Measurements from ENCODE around the gene LCN9. TPM values are rescaled to one million over a fixed set of nuclear protein-coding genes. Genes with fewer than 3 reads are reported as not detected.
"Not testable (repeated sequence)": the region's sequence is repeated elsewhere in the genome, so short reads cannot be mapped to it uniquely, and the experiment has no call there.

LCN9 gene
- total RNA-seq, 6 experiments from 2014 or later, result not detected

DNA sequence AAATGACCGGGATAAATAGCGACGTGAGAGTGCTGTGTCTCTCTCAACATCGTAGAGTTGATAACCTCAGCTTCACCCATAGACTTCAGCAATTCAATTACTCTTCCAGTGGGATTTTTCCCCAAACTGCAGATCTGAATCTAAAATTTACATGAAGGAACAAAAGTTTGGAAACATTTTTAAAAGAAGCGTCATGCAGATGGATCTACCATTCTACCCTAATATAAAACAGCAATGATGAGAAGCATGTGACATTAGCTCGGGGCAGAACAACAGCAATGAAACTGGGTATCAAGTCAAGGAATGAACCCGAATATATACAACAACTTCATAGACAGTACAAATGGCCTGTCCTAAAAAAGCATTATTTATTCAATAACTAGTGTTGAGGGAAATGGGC, 42.6 kb upstream of the LCN9 start:
- TF ChIP-seq, protein P1, sequence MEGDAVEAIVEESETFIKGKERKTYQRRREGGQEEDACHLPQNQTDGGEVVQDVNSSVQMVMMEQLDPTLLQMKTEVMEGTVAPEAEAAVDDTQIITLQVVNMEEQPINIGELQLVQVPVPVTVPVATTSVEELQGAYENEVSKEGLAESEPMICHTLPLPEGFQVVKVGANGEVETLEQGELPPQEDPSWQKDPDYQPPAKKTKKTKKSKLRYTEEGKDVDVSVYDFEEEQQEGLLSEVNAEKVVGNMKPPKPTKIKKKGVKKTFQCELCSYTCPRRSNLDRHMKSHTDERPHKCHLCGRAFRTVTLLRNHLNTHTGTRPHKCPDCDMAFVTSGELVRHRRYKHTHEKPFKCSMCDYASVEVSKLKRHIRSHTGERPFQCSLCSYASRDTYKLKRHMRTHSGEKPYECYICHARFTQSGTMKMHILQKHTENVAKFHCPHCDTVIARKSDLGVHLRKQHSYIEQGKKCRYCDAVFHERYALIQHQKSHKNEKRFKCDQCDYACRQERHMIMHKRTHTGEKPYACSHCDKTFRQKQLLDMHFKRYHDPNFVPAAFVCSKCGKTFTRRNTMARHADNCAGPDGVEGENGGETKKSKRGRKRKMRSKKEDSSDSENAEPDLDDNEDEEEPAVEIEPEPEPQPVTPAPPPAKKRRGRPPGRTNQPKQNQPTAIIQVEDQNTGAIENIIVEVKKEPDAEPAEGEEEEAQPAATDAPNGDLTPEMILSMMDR (IDR thresholded peaks at IDR 0.05), result no peak
- DNase-seq, result no peak
- Mint-ChIP-seq H3K36me3 (ENCODE audit: low read depth) (no peaks in the 10 kb centered on the region), H3K27me3 (ENCODE audit: insufficient read depth) (peaks cover 15% of the 10 kb centered on the region), H3K4me3 (no peak overlapping the region), H3K9me3 (no peaks in the 10 kb centered on the region), H3K27ac (no peak overlapping the region), H3K4me1 (ENCODE audit: low read depth) (no peaks in the 10 kb centered on the region)

DNA sequence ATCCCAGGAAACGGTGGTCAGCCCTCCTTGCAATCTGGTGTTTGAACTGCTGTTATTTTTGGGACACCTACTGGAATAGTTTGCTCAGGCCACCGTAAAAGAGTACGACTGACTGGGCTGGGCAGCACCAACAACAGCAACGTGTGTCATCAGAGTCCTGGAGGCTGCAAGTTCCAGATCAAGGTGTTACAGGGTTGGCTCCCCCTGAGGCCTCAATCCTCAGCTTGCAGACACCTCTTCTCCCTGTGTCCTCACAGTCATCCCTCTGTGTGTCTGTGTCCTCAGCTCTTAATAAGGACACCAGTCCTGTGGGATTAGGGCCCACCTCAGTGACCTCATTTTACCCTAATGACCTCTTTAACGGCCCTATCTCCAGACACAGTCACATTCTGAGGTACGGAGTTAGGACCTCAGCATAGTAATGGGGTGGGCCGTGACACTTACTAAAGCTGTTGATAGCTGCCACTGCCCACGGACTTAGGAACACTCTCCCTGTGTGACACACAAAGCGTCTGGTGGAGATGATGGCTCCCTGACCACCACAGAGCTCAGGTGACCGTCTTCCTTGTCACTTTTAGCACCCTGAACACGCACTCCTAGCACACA, 40.6 kb upstream of the LCN9 start:
- DNase-seq, result no peak
- H3K27me3 Mint-ChIP-seq (ENCODE audit: insufficient read depth), result peaks cover 15% of the 10 kb centered on the region
- H3K9me3 Mint-ChIP-seq, result peaks cover 11% of the 10 kb centered on the region
- no peak overlapping the region for H3K4me3 Mint-ChIP-seq
- no peaks in the 10 kb centered on the region; the same call in 1 of the 2 replicates for H3K36me3 Mint-ChIP-seq (ENCODE audit: low read depth)
- H3K4me1 Mint-ChIP-seq (ENCODE audit: low read depth), result no peaks in the 10 kb centered on the region
- TF ChIP-seq, protein P1 (IDR thresholded peaks at IDR 0.05), result no peak
- no peak overlapping the region for H3K27ac Mint-ChIP-seq

DNA sequence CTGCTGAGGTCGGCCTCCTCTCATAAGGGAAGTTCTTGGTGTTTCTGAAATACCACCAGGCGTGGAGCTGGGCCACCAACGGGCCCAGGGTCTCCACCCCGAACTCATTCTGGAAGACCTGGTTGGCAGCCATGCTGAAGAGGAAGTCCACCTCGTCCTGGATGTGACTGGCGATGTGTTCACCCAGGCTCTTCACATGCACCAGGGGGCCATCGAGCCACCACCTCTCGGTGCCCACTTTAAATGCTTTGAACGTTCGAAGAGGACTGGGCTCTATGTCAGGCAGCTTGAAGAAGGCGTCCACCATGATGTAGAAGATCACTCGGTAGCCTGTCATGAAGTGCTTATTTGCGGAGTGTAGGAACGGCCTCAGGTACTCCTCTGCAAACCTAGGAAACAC, 38.8 kb upstream of the LCN9 start:
- Mint-ChIP-seq H3K36me3 (ENCODE audit: low read depth) (no peaks in the 10 kb centered on the region; the same call in 1 of the 2 replicates), H3K4me3 (no peak overlapping the region), H3K4me1 (ENCODE audit: low read depth) (no peaks in the 10 kb centered on the region), H3K9me3 (peaks cover 22% of the 10 kb centered on the region), H3K27me3 (ENCODE audit: insufficient read depth) (peaks cover 15% of the 10 kb centered on the region), H3K27ac (no peak overlapping the region)
- no peak for DNase-seq
- TF ChIP-seq, protein P1 (IDR thresholded peaks at IDR 0.05), result no peak

DNA sequence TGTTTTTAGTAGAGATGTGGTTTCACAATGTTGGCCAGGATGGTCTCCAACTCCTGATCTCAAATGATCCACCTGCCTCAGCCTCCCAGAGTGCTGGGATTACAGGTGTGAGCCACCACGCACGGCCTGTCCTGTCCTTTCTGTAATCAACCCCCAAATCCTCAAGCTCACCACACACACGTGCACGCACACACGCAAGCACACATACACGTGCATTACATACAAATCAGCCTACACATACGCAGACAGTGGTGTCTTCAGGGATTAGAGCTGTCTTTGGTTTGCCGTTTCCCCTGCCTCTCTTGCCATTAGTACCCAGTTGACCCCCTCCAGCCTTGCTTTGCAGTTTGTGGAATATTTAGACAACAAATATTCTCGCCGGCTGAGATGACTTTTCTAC, 30.3 kb upstream of the LCN9 start:
- H3K27ac Mint-ChIP-seq, result no peak overlapping the region
- H3K4me1 Mint-ChIP-seq (ENCODE audit: low read depth), result no peaks in the 10 kb centered on the region
- peaks cover 8% of the 10 kb centered on the region for H3K27me3 Mint-ChIP-seq (ENCODE audit: insufficient read depth)
- DNase-seq, result no peak
- no peak overlapping the region for H3K4me3 Mint-ChIP-seq
- H3K36me3 Mint-ChIP-seq (ENCODE audit: low read depth), result no peaks in the 10 kb centered on the region
- TF ChIP-seq, protein P1 (IDR thresholded peaks at IDR 0.05), result no peak
- H3K9me3 Mint-ChIP-seq, result peaks cover 11% of the 10 kb centered on the region

DNA sequence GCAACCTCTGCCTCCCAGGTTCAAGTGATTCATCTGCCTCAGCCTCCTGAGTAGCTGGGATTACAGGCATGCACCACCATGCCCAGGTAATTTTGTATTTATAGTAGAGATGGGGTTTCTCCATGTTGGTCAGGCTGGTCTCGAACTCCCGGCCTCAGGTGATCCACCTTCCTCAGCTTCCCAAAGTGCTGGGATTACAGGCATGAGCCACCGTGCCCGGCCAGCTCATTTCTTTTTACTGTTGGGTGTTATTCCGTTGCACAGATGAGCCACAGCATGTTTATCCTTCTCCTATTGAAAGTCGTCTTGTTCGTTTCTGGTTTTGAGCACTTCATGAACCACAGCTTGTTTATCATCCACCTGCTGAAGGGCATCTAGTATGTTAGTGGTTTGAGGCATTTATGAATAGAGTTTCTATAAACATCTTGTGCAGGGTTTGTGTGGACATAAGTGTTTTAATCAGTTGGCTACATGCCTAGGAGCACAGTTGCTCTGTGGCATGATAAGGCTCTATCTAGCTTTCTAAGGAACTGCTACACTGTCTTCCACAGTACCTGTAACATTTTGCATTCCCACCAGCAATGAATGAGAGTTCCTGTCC, 26.1 kb upstream of the LCN9 start:
- not testable (repeated sequence) for H3K4me3 Mint-ChIP-seq; H3K4me1 Mint-ChIP-seq (ENCODE audit: low read depth); DNase-seq; H3K27ac Mint-ChIP-seq; H3K36me3 Mint-ChIP-seq (ENCODE audit: low read depth); H3K27me3 Mint-ChIP-seq (ENCODE audit: insufficient read depth); H3K9me3 Mint-ChIP-seq

DNA sequence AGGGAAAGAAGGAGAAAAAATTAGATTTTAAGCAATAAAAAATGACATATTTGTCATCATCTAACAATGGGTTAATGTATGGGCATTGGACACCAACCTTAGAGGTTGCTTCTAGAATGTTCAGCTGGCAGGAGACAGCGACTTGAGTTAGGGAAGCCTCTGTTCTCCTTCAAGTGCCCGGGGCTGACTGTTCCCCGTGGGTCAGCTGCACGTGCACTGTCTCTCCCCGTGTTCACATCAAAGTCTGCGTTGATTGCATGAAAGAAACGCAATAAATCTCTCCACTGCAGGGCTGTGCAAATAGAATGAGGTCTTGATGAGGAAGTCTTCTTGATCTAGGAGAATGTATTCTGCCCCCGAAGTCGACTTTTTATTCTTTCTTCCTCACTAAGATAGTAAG, 23.9 kb upstream of the LCN9 start, which contains the start of gene GLT6D1:
TSS of gene GLT6D1 (minus strand) at position 345 of the 400 bp plus-strand sequence. CDS start 353 bp downstream, outside the sequence.
- Mint-ChIP-seq H3K9me3 (peaks cover 15% of the 10 kb centered on the region), H3K27me3 (ENCODE audit: insufficient read depth) (peaks cover 3% of the 10 kb centered on the region), H3K4me3 (no peak within 1 kb of the TSS), H3K36me3 (ENCODE audit: low read depth) (no peaks in the 10 kb centered on the region), H3K27ac (no peak within 1 kb of the TSS), H3K4me1 (ENCODE audit: low read depth) (peaks cover 6% of the 10 kb centered on the region; the same call in 1 of the 2 replicates)
- TF ChIP-seq, protein P1 (IDR thresholded peaks at IDR 0.05), result no peak
- no peak for DNase-seq
